Esophagus squamous epithelium (tissue), 5 donors: ENCODE data around the gene MALT1. TPM values are rescaled to one million over a fixed set of nuclear protein-coding genes. Genes with fewer than 3 reads are reported as not detected.

Experiments
- DNase-seq: peaks from one replicate; lab custom pipeline; 2025; lab: John Stamatoyannopoulos, UW
- H3K27ac ChIP-seq, 4 donors: fragments of 200-600 bp; sonication (generic); one replicate each; pipeline ENCODE4 v1.5.1; 2016 to 2019; ENCODE audit warnings: mild to moderate bottlenecking in 1 of 4
- H3K27me3 ChIP-seq, 4 donors: fragments of 200-600 bp; sonication (generic); 1 replicate in 3 of 4; 2 replicates in 1 of 4; pipeline versions ENCODE4 v1.5.1 to v1.6.0; 2017 to 2021; ENCODE audit warnings: antibody characterized with exemption in 1 of 4
- H3K36me3 ChIP-seq, 3 donors: fragments of 200-600 bp; sonication (generic); one replicate each; pipeline ENCODE4 v1.5.1; 2016 to 2019
- H3K4me1 ChIP-seq, 3 donors: fragments of 200-600 bp; sonication (generic); one replicate each; pipeline ENCODE4 v1.5.1; 2017 to 2019
- H3K4me3 ChIP-seq, 4 donors: fragments of 200-600 bp; sonication (generic); 1 replicate in 3 of 4; 2 replicates in 1 of 4; pipeline ENCODE4 v1.5.1; 2016 to 2019; ENCODE audit warnings: mild to moderate bottlenecking in 2 of 4, moderate library complexity in 1 of 4
- H3K9me3 ChIP-seq, 3 donors: fragments of 200-600 bp; sonication (generic); one replicate each; pipeline ENCODE4 v1.5.1; 2016 to 2019
- POLR2A ChIP-seq, 4 donors: fragments of 450-650 bp; IDR thresholded peaks; one replicate each; pipeline ENCODE4 v1.6.1; 2017; ENCODE audit warnings: antibody characterized with exemption in 4 of 4, mild to moderate bottlenecking in 4 of 4, moderate library complexity in 3 of 4
- whole genome bisulfite sequencing, 2 donors: methylation state at CpG; one replicate each; pipeline ENCODE4 v1.1.5; 2018; 5-methylcytosine and 5-hydroxymethylcytosine counted together
- intact Hi-C: fragments of 100-400 bp; cut with DNase I; formaldehyde crosslinking; loops from one replicate; pipeline ENCODE4 v1.15.0; 2022
- total RNA-seq, 4 donors: library from RNA; depleted of rRNA; stranded (reverse); fragments of >200 nt; gene quantifications; one replicate each; pipeline ENCODE4 v1.1.0, GENCODE V29; 2016
- TF ChIP-seq, protein P1 (sequence below), 6 experiments: fragments of 450-650 bp in 4 of 6; fragments of 200-600 bp in 2 of 6; sonication (generic) in 2 of 6; IDR thresholded peaks; one replicate each; pipeline ENCODE4 v1.5.1; 2016 to 2019; ENCODE audit warnings: antibody characterized with exemption in 6 of 6, mild to moderate bottlenecking in 4 of 6, moderate library complexity in 4 of 6
- donor health status: DM: yes; HTN: yes; CAD: no.

Gene MALT1
- total RNA-seq, 4 donors from 2014 or later = 25.2 to 48.6 (median 30.7) TPM

DNA sequence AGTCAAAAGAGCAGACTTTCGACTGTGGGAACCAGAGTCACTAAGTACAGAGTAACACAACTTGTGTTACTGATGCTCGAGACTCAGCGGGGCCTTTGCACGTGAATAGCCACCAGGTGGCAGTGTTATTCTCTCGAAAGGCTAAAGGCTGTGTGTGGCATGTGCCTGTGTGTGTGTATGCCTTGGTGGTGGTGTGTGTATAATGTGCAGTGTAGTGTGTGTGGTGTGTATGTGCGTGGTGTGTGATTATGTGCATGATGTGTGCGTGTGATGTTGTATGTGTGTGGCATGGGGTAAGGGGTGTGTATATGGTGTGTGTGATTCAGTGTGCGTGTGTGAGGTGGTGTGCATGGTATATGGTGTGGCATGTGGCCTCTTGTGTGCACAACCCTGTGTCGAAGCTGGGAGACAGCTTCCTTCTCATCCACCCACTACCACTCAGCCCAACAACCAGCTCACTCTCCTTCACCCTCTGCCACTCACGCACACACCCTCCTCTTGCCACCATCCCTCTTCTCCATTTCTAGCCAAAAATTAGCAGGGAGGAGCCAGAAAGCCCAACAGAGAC, 110.4 kb downstream of the MALT1 start:
- TF ChIP-seq, protein P1, sequence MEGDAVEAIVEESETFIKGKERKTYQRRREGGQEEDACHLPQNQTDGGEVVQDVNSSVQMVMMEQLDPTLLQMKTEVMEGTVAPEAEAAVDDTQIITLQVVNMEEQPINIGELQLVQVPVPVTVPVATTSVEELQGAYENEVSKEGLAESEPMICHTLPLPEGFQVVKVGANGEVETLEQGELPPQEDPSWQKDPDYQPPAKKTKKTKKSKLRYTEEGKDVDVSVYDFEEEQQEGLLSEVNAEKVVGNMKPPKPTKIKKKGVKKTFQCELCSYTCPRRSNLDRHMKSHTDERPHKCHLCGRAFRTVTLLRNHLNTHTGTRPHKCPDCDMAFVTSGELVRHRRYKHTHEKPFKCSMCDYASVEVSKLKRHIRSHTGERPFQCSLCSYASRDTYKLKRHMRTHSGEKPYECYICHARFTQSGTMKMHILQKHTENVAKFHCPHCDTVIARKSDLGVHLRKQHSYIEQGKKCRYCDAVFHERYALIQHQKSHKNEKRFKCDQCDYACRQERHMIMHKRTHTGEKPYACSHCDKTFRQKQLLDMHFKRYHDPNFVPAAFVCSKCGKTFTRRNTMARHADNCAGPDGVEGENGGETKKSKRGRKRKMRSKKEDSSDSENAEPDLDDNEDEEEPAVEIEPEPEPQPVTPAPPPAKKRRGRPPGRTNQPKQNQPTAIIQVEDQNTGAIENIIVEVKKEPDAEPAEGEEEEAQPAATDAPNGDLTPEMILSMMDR (IDR thresholded peaks at IDR 0.05) = peak; percentile 70 to 94 (median 90)
- TF ChIP-seq POLR2A (IDR thresholded peaks at IDR 0.05) = no peak
- intact Hi-C loops = loop anchor here (5.0 to 10.0 kb wide), 3 partner anchors 73 to 291 kb away; no protein-coding TSS in a partner anchor
- no peaks in the 10 kb centered on the region for H3K27me3 ChIP-seq
- 16 to 17% methylated on average over 10 of the region's 10 CpGs for WGBS, 2 donors
- H3K9me3 ChIP-seq = no peaks in the 10 kb centered on the region
- DNase-seq = peak; percentile 3
- no peaks in the 10 kb centered on the region for H3K36me3 ChIP-seq
- no peak overlapping the region for H3K4me3 ChIP-seq
- H3K4me1 ChIP-seq = peaks cover 13 to 25% (median 13%) of the 10 kb centered on the region in 3 donors
- no peak overlapping the region for H3K27ac ChIP-seq

DNA sequence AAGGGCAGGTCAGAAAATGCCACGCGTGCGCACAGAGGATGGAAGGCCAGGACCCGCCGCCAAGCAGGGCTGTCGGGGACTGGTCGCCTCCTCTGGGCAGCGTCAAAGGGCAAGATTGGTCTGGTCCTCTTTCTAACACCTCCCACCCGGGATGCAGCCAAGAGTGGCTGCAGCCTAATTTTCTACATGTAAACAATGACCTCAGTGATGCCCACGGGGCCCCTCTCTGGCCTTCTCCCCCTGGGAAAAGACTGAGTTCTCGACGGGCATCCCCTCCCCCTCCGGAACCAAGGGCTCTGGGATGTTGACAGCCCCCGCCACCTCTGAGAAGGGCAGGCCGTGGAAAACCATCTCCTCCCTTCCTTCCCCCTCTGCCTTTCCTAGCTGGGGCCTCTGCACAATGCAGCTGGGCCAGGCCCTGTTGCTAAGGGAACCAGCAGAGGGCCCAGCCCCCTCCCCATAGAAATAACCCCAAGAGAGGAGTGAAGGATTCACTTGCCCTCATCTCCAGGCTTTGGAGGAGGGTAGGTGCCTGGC, 113.4 kb downstream of the MALT1 start:
- no peak for TF ChIP-seq POLR2A (IDR thresholded peaks at IDR 0.05)
- TF ChIP-seq, protein P1 (IDR thresholded peaks at IDR 0.05) = no peak
- Histone ChIP-seq H3K9me3 (no peaks in the 10 kb centered on the region), H3K4me1 (peaks cover 18 to 51% (median 24%) of the 10 kb centered on the region in 3 donors), H3K27me3 (no peaks in the 10 kb centered on the region), H3K36me3 (no peaks in the 10 kb centered on the region), H3K4me3 (no peak overlapping the region), H3K27ac (peak overlapping the region; percentile 18 to 67 (median 58))
- intact Hi-C loops = loop anchor here (5.0 to 10.0 kb wide), 3 partner anchors 70 to 288 kb away; no protein-coding TSS in a partner anchor
- WGBS, 2 donors = 49 to 52% methylated on average over 11 to 15 of the region's 15 CpGs
- no peak for DNase-seq

DNA sequence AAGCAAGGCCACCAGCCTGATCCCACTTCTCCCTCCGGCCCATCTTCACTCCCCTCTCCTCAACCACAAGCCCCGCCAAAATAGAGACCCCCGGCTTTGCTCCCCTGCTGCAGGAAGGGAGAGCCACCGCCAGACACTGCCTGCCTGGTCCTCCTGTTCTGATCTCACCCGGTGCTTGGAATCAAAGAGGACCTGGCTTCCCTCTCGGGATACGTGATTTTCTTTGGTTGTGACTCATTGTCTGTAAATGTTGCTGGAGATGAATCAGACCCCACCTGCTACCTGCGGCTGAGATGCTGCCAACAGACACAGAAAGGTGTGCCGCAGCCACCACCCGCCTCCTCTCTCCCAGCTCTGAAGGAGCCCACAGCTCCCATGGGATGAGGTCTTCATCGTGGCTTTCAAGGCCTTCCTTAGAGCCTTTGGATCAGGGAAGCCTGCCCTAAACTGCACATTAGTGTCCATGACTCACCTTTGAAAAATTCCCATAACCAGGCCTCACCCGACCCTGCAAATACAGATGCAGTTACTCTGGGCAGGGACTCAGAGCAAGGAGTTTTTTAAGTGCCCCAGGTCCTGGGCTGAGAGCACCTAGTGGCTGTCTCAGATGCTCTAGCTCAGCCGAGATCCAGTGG, 114.0 kb downstream of the MALT1 start:
- Histone ChIP-seq H3K4me1 (peaks cover 18 to 55% (median 24%) of the 10 kb centered on the region in 3 donors), H3K36me3 (no peaks in the 10 kb centered on the region), H3K27me3 (no peaks in the 10 kb centered on the region), H3K27ac (peak overlapping the region; percentile 53 to 67 (median 59)), H3K4me3 (no peak overlapping the region), H3K9me3 (no peaks in the 10 kb centered on the region)
- DNase-seq = no peak
- intact Hi-C loops = loop anchor here (10.0 kb wide), 1 partner anchor 70 kb away; no protein-coding TSS in a partner anchor
- 33 to 60% methylated on average over 6 to 8 of the region's 13 CpGs for WGBS, 2 donors
- no peak for TF ChIP-seq POLR2A (IDR thresholded peaks at IDR 0.05)
- TF ChIP-seq, protein P1 (IDR thresholded peaks at IDR 0.05) = peak in 1 of 6 experiments; percentile 14

DNA sequence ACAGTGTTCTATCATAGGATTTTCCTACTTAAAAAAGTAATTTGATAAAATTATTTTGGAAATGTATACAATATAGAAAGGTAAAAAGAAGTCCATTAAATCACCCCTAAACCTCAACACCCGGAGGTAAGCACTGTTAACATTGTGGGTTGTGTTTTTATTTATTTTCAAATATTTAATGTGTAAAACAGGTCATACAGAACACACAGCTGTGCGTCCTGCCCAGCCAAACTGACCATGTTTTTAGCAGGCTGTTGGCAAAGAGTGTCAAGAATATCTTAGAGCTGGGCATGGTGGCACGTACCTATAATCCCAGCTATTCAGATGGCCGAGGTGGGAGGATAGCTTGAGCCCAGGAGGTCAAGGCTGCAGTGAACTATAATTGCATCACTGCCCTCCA, 114.6 kb downstream of the MALT1 start:
- H3K36me3 ChIP-seq = no peaks in the 10 kb centered on the region
- TF ChIP-seq, protein P1 (IDR thresholded peaks at IDR 0.05) = no peak
- TF ChIP-seq POLR2A (IDR thresholded peaks at IDR 0.05) = no peak
- peaks cover 18 to 55% (median 24%) of the 10 kb centered on the region in 3 donors for H3K4me1 ChIP-seq
- WGBS, 2 donors = 63 to 73% methylated on average over 4 of the region's 4 CpGs
- intact Hi-C loops = loop anchor here (10.0 kb wide), 1 partner anchor 69 kb away; no protein-coding TSS in a partner anchor
- H3K27me3 ChIP-seq = no peaks in the 10 kb centered on the region
- no peak for DNase-seq
- peak overlapping the region in 3 of 4 donors; percentile 53 to 63 (median 55) for H3K27ac ChIP-seq
- H3K9me3 ChIP-seq = no peaks in the 10 kb centered on the region
- H3K4me3 ChIP-seq = no peak overlapping the region
